ENCODE measurements around the gene NAPB. TPM values are rescaled to one million over a fixed set of nuclear protein-coding genes. Genes with fewer than 3 reads are reported as not detected.

The NAPB gene
- total and polyA plus RNA-seq, 10 of the 15 experiments (the other 5 are each of a cell fraction or from before 2014, with no cell fraction given): 2.1 to 15.9 (median 7.2) TPM

DNA sequence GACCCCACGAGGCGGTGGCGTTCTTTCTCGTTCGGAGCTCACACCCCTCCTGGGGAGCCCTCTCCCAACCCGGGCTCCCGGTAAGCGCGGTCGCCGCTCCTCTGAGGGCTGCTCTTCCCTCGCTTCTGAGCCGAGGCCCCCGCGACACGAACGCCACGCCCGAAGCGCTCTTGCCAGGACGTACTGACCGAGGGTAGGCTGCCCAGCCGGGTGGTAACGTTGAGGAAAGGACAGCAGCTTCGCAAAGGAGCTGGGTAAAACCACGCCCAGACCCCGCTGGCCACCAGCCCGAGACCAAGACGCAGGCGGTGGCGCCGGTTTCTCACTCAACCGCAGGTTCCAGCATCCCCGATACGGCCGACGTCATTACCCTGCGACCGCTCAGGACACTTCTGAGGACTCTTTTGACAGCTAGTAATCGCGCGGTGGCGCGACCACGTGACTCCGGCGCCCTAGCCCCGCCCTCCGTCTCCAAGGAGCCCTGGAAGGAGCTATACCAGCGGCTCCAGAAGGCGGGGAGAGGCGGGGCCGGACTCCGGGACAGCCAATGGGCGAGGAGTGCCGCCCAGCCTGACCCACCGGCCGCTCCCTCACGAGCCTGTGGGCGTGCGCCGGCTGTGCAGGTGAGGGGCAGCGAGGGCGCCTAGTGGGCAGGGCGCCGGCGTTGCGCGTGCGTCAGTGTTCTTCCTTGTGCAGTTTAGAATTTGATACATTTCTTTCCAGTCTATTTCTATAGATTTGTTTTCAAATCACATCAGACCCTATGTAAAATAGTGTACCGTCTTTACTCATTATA, 63.3 kb downstream of the NAPB start (continued):
- TF ChIP-seq, protein P1, sequence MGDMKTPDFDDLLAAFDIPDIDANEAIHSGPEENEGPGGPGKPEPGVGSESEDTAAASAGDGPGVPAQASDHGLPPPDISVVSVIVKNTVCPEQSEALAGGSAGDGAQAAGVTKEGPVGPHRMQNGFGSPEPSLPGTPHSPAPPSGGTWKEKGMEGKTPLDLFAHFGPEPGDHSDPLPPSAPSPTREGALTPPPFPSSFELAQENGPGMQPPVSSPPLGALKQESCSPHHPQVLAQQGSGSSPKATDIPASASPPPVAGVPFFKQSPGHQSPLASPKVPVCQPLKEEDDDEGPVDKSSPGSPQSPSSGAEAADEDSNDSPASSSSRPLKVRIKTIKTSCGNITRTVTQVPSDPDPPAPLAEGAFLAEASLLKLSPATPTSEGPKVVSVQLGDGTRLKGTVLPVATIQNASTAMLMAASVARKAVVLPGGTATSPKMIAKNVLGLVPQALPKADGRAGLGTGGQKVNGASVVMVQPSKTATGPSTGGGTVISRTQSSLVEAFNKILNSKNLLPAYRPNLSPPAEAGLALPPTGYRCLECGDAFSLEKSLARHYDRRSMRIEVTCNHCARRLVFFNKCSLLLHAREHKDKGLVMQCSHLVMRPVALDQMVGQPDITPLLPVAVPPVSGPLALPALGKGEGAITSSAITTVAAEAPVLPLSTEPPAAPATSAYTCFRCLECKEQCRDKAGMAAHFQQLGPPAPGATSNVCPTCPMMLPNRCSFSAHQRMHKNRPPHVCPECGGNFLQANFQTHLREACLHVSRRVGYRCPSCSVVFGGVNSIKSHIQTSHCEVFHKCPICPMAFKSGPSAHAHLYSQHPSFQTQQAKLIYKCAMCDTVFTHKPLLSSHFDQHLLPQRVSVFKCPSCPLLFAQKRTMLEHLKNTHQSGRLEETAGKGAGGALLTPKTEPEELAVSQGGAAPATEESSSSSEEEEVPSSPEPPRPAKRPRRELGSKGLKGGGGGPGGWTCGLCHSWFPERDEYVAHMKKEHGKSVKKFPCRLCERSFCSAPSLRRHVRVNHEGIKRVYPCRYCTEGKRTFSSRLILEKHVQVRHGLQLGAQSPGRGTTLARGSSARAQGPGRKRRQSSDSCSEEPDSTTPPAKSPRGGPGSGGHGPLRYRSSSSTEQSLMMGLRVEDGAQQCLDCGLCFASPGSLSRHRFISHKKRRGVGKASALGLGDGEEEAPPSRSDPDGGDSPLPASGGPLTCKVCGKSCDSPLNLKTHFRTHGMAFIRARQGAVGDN (IDR thresholded peaks at IDR 0.05): no peak
- peak; percentile 96 to 98 for TF ChIP-seq BHLHE40 (IDR thresholded peaks at IDR 0.05; ENCODE audit: borderline replicate concordance in 1 of 2, low read depth in 2 of 2, low read length in 1 of 2)
- TF ChIP-seq PAX5 (IDR thresholded peaks at IDR 0.05; ENCODE audit: borderline replicate concordance, low read depth, low read length): peak; percentile 49; the same call in 1 of the 2 replicates
- no peak; the same call in 1 of the 2 replicates for TF ChIP-seq PML (IDR thresholded peaks at IDR 0.05; ENCODE audit: low read length)
- no peak for TF ChIP-seq ZBED1 (IDR thresholded peaks at IDR 0.05; ENCODE audit: borderline replicate concordance)
- TF ChIP-seq EZH2 (IDR thresholded peaks at IDR 0.05; ENCODE audit: borderline replicate concordance, control insufficient read depth, low read depth, low read length): no peak
- TF ChIP-seq DPF2 (IDR thresholded peaks at IDR 0.05): 0 out of 2 replicates have a peak, but pooled peaks have one; percentile 61
- TF ChIP-seq IRF3 (IDR thresholded peaks at IDR 0.05): peak; percentile 57; the same call in 1 of the 2 replicates
- peak; percentile 38 for TF ChIP-seq KLF5 (IDR thresholded peaks at IDR 0.05; ENCODE audit: partially characterized antibody)
- no peak for TF ChIP-seq ETV6 (conservative IDR thresholded peaks at IDR 0.05 in 1 of 2, IDR thresholded peaks at IDR 0.05 in 1 of 2; ENCODE audit: borderline replicate concordance in 1 of 2, low read depth in 1 of 2)
- 0 out of 2 replicates have a peak, but pooled peaks have one; percentile 50 for TF ChIP-seq TCF12 (IDR thresholded peaks at IDR 0.05; ENCODE audit: low read depth, low read length)
- no peak for TF ChIP-seq MTA2 (IDR thresholded peaks at IDR 0.05; ENCODE audit: low read depth)
- TF ChIP-seq PBX3 (IDR thresholded peaks at IDR 0.05; ENCODE audit: insufficient replicate concordance, low read depth, low read length): peak; percentile 71

All from GM12878 (cell line).